Transverse colon (tissue), 4 donors: ENCODE results near the gene MUC12.
"Not testable (repeated sequence)": the region's sequence is repeated elsewhere in the genome, so short reads cannot be mapped to it uniquely, and the experiment has no call there.

ENCODE experiments used
- EP300 ChIP-seq: sonication (generic); formaldehyde crosslinking; IDR thresholded peaks from one replicate; pipeline ENCODE4 v1.6.1; 2017; ENCODE audit warnings: antibody characterized with exemption, low read depth
- POLR2A ChIP-seq: fragments of 450-650 bp; IDR thresholded peaks from one replicate; pipeline ENCODE4 v1.6.1; 2016; ENCODE audit warnings: antibody characterized with exemption, mild to moderate bottlenecking, moderate library complexity
- POLR2AphosphoS5 ChIP-seq, 3 donors: sonication (generic); formaldehyde crosslinking; IDR thresholded peaks; one replicate each; pipeline ENCODE4 v1.6.1; 2016; ENCODE audit warnings: antibody characterized with exemption in 3 of 3
- TF ChIP-seq, protein P1 (sequence below), 5 experiments: fragments of 200-600 bp in 3 of 5; fragments of 450-650 bp in 2 of 5; sonication (generic) in 3 of 5; IDR thresholded peaks; 1 replicate in 2 of 5; 2 replicates in 3 of 5; pipeline ENCODE4 v1.5.1; 2016 to 2017; ENCODE audit warnings: antibody characterized with exemption in 5 of 5, inconsistent platforms in 3 of 5, mild to moderate bottlenecking in 2 of 5, moderate library complexity in 1 of 5

DNA sequence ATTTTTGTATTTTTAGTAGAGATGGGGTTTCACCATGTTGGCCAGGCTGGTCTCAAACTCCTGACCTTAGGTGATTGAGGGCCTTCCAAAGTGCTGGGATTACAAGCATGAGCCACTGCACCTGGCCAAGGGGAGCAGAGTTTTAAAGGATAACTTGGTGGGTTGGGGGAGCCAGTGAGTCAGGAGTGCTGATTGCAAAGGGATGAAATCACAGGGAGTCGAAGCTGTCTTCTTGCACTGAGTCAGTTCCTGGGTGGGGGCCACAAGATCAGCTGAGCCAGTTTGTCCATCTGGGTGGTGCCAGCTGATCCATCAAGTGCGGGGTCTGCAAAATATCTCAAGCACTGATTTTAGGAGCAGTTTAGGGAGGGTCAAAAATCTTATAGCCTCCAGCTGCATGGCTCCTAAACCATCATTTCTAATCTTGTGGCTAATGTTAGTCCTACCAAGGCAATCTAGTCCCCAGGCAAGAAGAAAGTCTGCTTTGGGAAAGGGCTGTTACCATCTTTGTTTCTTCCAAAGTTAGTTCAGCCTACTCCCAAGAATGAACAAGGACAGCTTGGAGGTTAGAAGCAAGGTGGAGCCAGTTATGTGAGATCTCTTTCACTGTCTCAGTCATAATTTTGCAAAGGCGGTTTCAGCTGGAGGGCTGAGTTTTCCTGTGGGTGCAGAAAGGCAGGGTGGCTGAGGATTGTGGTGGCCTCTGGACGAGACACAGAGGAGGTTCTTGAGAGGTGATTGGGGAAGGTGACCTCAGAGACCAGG is 15.8 kb downstream of the MUC12 start:
- TF ChIP-seq, protein P1, sequence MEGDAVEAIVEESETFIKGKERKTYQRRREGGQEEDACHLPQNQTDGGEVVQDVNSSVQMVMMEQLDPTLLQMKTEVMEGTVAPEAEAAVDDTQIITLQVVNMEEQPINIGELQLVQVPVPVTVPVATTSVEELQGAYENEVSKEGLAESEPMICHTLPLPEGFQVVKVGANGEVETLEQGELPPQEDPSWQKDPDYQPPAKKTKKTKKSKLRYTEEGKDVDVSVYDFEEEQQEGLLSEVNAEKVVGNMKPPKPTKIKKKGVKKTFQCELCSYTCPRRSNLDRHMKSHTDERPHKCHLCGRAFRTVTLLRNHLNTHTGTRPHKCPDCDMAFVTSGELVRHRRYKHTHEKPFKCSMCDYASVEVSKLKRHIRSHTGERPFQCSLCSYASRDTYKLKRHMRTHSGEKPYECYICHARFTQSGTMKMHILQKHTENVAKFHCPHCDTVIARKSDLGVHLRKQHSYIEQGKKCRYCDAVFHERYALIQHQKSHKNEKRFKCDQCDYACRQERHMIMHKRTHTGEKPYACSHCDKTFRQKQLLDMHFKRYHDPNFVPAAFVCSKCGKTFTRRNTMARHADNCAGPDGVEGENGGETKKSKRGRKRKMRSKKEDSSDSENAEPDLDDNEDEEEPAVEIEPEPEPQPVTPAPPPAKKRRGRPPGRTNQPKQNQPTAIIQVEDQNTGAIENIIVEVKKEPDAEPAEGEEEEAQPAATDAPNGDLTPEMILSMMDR (IDR thresholded peaks at IDR 0.05) = not testable (repeated sequence)
- TF ChIP-seq POLR2AphosphoS5 (IDR thresholded peaks at IDR 0.05); POLR2A; EP300: not testable (repeated sequence)
